ENCODE measurements around the gene MYBBP1A. TPM values are rescaled to one million over a fixed set of nuclear protein-coding genes. Genes with fewer than 3 reads are reported as not detected.

Gene MYBBP1A
- total and polyA plus RNA-seq, 2 of the 8 experiments (the other 6 are each of a cell fraction or from before 2014, with no cell fraction given) = 46.8 to 151 TPM

GRCh38 chr17:4515501-4515900 is 39.7 kb downstream of the MYBBP1A start (continued):
- TF ChIP-seq TEAD4 (IDR thresholded peaks at IDR 0.05; ENCODE audit: low read depth, low read length) (no peak), CBX5 (IDR thresholded peaks at IDR 0.05; ENCODE audit: low read depth, low read length) (no peak), PHF8 (conservative IDR thresholded peaks at IDR 0.05; ENCODE audit: low read depth, low read length) (no peak), BRCA1 (IDR thresholded peaks at IDR 0.05; ENCODE audit: low read depth, low read length) (no peak), SUZ12 (IDR thresholded peaks at IDR 0.05; ENCODE audit: low read length) (no peak), CHD2 (IDR thresholded peaks at IDR 0.05; ENCODE audit: low read length) (no peak), FOSL1 (IDR thresholded peaks at IDR 0.05; ENCODE audit: insufficient read depth, low read depth, low read length) (no peak)
